ENCODE data around the gene INO80B.

The INO80B gene

DNA sequence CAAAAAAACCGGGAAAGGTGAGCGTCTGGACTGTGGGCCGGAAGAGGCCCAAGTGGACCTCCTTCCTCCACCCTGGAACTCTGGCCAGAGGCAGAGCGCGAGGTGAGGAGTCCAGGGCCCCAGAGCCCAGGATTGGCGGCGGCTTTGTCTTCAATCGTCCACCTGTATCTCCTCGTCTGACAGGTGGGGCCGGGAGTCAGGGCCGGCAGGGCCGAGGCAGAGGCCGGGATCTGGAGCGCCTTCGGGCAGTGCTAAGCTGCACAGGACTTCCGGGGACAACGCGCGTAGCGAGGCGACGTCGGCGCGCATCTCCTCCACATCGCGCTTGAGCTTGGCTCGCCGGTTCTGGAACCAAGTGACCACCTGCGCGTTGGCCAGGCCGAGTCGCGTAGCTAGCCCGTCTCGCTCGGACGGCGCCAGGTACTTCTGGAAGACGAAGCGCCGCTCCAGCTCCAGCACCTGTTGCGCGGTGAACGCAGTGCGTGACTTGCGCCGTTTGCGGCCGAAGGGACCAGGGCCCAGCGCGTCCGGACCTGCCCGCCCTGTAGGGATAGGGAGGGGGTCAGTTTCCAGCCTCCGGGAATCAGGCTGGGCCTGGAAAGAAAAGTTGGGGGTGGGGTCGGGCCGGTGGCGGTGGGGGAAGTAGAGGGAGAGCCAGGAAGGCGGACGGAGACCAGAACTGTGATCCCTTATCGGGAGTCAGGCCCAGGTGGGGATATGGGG is 43.1 kb downstream of the INO80B start:
- no peak overlapping the region for H2BK120ac ChIP-seq (ENCODE audit: insufficient read depth, low read length, poor library complexity)
- H3K4ac ChIP-seq (ENCODE audit: low read depth, low read length) = no peak overlapping the region
- H3K14ac ChIP-seq (ENCODE audit: low read length) = no peak overlapping the region
- H2BK12ac ChIP-seq (ENCODE audit: low read length) = no peak overlapping the region
- peaks cover 20 to 21% of the 10 kb centered on the region in 2 experiments for H3K4me1 ChIP-seq (ENCODE audit: control insufficient read depth in 1 of 2, insufficient read depth in 2 of 2, low read length in 2 of 2)
- H3K27me3 ChIP-seq (ENCODE audit: insufficient read depth, low read length) = peaks cover 57% of the 10 kb centered on the region
- peak overlapping the region; percentile 1 for H4K8ac ChIP-seq (ENCODE audit: low read depth, low read length)
- H3K9me3 ChIP-seq (ENCODE audit: insufficient read depth, low read depth, low read length) = peaks cover 2% of the 10 kb centered on the region
- no peak overlapping the region for H3K23ac ChIP-seq (ENCODE audit: low read length)
- H4K12ac ChIP-seq (ENCODE audit: low read depth, low read length) = no peak overlapping the region
- H3K4me3 ChIP-seq (ENCODE audit: low read depth, low read length) = peak overlapping the region; percentile 54
- peak; percentile 39 to 71 for DNase-seq
- H4K91ac ChIP-seq (ENCODE audit: low read depth, low read length) = no peak overlapping the region
- WGBS (ENCODE audit: extremely low coverage, insufficient coverage, insufficient read length) = no CpG with 5 or more reads among the region's 61 CpGs
- H2BK5ac ChIP-seq (ENCODE audit: low read depth, low read length, poor library complexity) = no peak overlapping the region
- peaks cover 4% of the 10 kb centered on the region for H3K79me2 ChIP-seq (ENCODE audit: control insufficient read depth, insufficient read depth, low read length, poor library complexity)
- no peak overlapping the region for H3K27ac ChIP-seq (ENCODE audit: low read depth, low read length)
- H3K9ac ChIP-seq (ENCODE audit: low read length) = no peak overlapping the region
- peaks cover 10% of the 10 kb centered on the region for H3K79me1 ChIP-seq (ENCODE audit: low read length)
- peak overlapping the region; percentile 63 for H3K4me2 ChIP-seq (ENCODE audit: low read length)
- peaks cover 2 to 8% of the 10 kb centered on the region in 2 experiments for H3K36me3 ChIP-seq (ENCODE audit: control insufficient read depth in 1 of 2, insufficient read depth in 2 of 2, low read length in 2 of 2)
- H3K18ac ChIP-seq (ENCODE audit: low read length) = no peak overlapping the region
- peak overlapping the region; percentile 27 for H2AFZ ChIP-seq (ENCODE audit: insufficient read depth, low read length, poor library complexity)
- H2AK5ac ChIP-seq (ENCODE audit: low read length) = no peak overlapping the region

DNA sequence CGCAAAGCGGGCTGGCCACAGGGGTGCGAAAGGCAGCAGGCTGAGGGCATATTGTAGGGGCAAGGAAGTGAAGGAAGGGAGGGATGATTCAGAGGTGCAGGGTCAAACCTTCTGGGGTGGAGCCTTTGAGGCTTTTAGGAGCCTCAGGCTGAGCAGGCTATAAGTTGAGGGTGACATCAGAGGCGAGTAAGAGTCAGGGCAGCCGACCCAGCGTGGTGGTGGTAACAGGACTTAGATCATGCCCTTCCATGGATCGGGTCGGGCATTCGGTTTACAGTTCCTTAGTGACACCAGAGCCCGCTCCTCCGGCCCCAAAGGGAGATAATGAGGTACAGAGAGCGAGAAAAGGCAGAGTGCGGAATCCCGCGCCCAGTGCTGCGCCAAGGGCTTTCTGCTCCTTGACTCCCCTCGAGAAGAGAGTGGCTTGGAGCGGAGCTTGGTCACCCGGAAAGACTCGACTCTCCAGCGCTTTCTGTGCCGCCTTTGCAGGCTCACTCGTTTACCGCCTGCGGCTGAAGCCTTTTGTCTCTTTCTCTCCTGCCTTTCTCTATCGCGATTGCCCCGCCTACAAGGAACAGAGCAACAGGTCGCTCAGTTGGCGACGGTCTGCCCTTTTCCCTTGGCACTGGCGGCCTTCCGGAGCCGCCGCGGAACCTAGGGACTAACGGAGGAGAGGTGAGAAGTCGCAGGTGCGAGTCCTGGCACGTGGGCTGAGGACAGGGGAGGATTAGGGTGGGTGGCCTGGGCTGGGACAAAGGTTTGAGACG is 43.8 kb downstream of the INO80B start:
- Histone ChIP-seq H3K4me1 (ENCODE audit: control insufficient read depth in 1 of 2, insufficient read depth in 2 of 2, low read length in 2 of 2) (peaks cover 25% of the 10 kb centered on the region in 2 experiments), H3K14ac (ENCODE audit: low read length) (no peak overlapping the region), H3K4me2 (ENCODE audit: low read length) (peak overlapping the region; percentile 63), H3K4ac (ENCODE audit: low read depth, low read length) (no peak overlapping the region), H3K79me1 (ENCODE audit: low read length) (peaks cover 18% of the 10 kb centered on the region), H2BK5ac (ENCODE audit: low read depth, low read length, poor library complexity) (no peak overlapping the region), H3K79me2 (ENCODE audit: control insufficient read depth, insufficient read depth, low read length, poor library complexity) (peaks cover 8% of the 10 kb centered on the region), H2AFZ (ENCODE audit: insufficient read depth, low read length, poor library complexity) (peak overlapping the region; percentile 27), H2BK120ac (ENCODE audit: insufficient read depth, low read length, poor library complexity) (no peak overlapping the region), H3K27ac (ENCODE audit: low read depth, low read length) (no peak overlapping the region), H2BK12ac (ENCODE audit: low read length) (no peak overlapping the region), H3K27me3 (ENCODE audit: insufficient read depth, low read length) (peaks cover 63% of the 10 kb centered on the region), H3K18ac (ENCODE audit: low read length) (no peak overlapping the region), H4K12ac (ENCODE audit: low read depth, low read length) (no peak overlapping the region), H3K23ac (ENCODE audit: low read length) (no peak overlapping the region), H2AK5ac (ENCODE audit: low read length) (no peak overlapping the region), H4K8ac (ENCODE audit: low read depth, low read length) (no peak overlapping the region), H4K91ac (ENCODE audit: low read depth, low read length) (no peak overlapping the region), H3K36me3 (ENCODE audit: control insufficient read depth in 1 of 2, insufficient read depth in 2 of 2, low read length in 2 of 2) (peaks cover 0 to under 1% of the 10 kb centered on the region in 2 experiments), H3K4me3 (ENCODE audit: low read depth, low read length) (peak overlapping the region; percentile 30), H3K9ac (ENCODE audit: low read length) (no peak overlapping the region), H3K9me3 (ENCODE audit: insufficient read depth, low read depth, low read length) (peaks cover 2% of the 10 kb centered on the region)
- DNase-seq = peak; percentile 23 to 33
- WGBS (ENCODE audit: extremely low coverage, insufficient coverage, insufficient read length) = no CpG with 5 or more reads among the region's 41 CpGs

DNA sequence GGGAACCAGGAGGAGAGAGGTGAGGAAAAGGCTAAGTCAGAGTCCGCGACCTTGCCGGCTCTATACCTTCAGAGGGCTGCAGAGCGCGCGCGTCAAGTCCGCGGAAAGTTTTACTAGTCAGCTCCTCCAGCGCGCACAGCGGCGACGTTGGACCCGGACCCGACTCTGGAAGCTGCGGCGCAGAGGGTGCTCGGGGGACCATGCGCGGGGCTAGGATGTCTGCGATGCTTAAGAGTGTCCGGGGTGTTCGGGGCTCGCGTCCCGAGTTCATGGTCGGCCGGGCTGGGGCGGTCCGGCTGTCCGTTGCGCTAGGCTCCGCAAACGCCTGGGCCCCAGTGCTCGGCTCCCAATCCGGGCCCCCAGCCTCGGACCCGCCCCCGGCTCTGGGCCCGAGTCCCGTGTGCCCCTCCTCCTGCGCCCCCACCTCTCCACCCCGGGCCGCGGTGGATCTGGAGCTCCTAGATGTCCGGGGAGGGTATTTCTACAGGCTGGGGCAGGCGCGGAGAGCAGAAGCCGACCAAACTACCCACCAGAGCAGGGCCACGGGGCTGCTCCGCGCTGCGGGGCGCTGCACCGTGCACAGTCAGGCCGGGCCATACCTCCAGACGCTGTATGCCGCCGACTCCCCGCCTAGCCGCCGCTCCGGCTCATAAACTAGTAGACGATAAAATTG is 44.5 kb downstream of the INO80B start, which contains the start of gene LBX2:
Gene LBX2 (minus strand): TSS at position 337 of the 673 bp plus-strand sequence. CDS start 66 bp downstream, at position 271.
- peak in 1 of 2 donors; percentile 17 for DNase-seq
- H3K4me1 ChIP-seq (ENCODE audit: control insufficient read depth in 1 of 2, insufficient read depth in 2 of 2, low read length in 2 of 2) = peaks cover 29% of the 10 kb centered on the region in 2 experiments
- H3K4me3 ChIP-seq (ENCODE audit: low read depth, low read length) = peak within 1 kb of the TSS; percentile 30
- no peak within 1 kb of the TSS for H3K18ac ChIP-seq (ENCODE audit: low read length)
- no peak within 1 kb of the TSS for H2BK5ac ChIP-seq (ENCODE audit: low read depth, low read length, poor library complexity)
- no peaks in the 10 kb centered on the region for H3K36me3 ChIP-seq (ENCODE audit: control insufficient read depth in 1 of 2, insufficient read depth in 2 of 2, low read length in 2 of 2)
- no peak within 1 kb of the TSS for H2BK120ac ChIP-seq (ENCODE audit: insufficient read depth, low read length, poor library complexity)
- WGBS (ENCODE audit: extremely low coverage, insufficient coverage, insufficient read length) = no CpG with 5 or more reads among the region's 65 CpGs
- peaks cover 67% of the 10 kb centered on the region for H3K27me3 ChIP-seq (ENCODE audit: insufficient read depth, low read length)
- H3K9ac ChIP-seq (ENCODE audit: low read length) = no peak within 1 kb of the TSS
- peaks cover 19% of the 10 kb centered on the region for H3K79me1 ChIP-seq (ENCODE audit: low read length)
- H3K4ac ChIP-seq (ENCODE audit: low read depth, low read length) = no peak within 1 kb of the TSS
- H4K8ac ChIP-seq (ENCODE audit: low read depth, low read length) = no peak within 1 kb of the TSS
- peak within 1 kb of the TSS; percentile 27 for H2AFZ ChIP-seq (ENCODE audit: insufficient read depth, low read length, poor library complexity)
- H2BK12ac ChIP-seq (ENCODE audit: low read length) = no peak within 1 kb of the TSS
- peak within 1 kb of the TSS; percentile 63 for H3K4me2 ChIP-seq (ENCODE audit: low read length)
- peaks cover 2% of the 10 kb centered on the region for H3K9me3 ChIP-seq (ENCODE audit: insufficient read depth, low read depth, low read length)
- no peak within 1 kb of the TSS for H3K23ac ChIP-seq (ENCODE audit: low read length)
- H3K27ac ChIP-seq (ENCODE audit: low read depth, low read length) = no peak within 1 kb of the TSS
- H4K91ac ChIP-seq (ENCODE audit: low read depth, low read length) = no peak within 1 kb of the TSS
- H4K12ac ChIP-seq (ENCODE audit: low read depth, low read length) = no peak within 1 kb of the TSS
- H3K79me2 ChIP-seq (ENCODE audit: control insufficient read depth, insufficient read depth, low read length, poor library complexity) = peaks cover 8% of the 10 kb centered on the region
- H2AK5ac ChIP-seq (ENCODE audit: low read length) = no peak within 1 kb of the TSS
- no peak within 1 kb of the TSS for H3K14ac ChIP-seq (ENCODE audit: low read length)

DNA sequence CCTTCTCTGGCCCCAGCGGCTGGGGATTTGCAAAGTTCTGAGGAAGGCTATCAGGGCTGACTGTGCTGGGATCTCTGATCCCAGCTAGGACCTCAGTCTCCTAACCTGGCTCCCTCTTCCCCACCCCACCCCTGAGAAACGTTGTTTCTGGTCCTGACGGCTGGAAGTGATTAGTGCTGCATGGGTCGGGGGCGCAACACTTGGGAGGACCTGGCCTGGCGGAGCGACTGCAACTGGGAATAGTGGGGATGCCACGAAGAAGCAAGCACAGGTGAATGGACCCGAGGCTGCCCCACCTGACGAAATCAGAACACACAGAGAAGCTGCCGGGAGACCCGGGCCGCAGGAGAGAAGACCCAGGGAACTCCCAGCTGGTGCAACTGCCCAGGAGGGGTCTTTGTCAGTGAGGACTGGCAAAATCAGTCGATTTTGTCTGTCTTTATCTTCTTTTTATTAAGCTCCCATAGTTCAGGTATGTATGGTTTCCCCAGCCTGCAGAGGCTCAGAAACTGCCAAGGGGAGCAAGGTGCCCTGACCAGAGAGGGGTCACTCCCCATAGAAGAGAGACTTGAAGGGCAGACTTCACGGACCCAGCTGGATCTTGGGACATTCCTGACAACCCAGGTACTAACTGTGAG is 45.2 kb downstream of the INO80B start:
- DNase-seq = no peak
- H2AK5ac ChIP-seq (ENCODE audit: low read length) = no peak overlapping the region
- peaks cover 29% of the 10 kb centered on the region in 2 experiments for H3K4me1 ChIP-seq (ENCODE audit: control insufficient read depth in 1 of 2, insufficient read depth in 2 of 2, low read length in 2 of 2)
- H3K18ac ChIP-seq (ENCODE audit: low read length) = no peak overlapping the region
- no peak overlapping the region for H2AFZ ChIP-seq (ENCODE audit: insufficient read depth, low read length, poor library complexity)
- no peak overlapping the region for H2BK5ac ChIP-seq (ENCODE audit: low read depth, low read length, poor library complexity)
- no peak overlapping the region for H3K9ac ChIP-seq (ENCODE audit: low read length)
- no peak overlapping the region for H3K4me3 ChIP-seq (ENCODE audit: low read depth, low read length)
- peaks cover 0 to under 1% of the 10 kb centered on the region in 2 experiments for H3K36me3 ChIP-seq (ENCODE audit: control insufficient read depth in 1 of 2, insufficient read depth in 2 of 2, low read length in 2 of 2)
- peaks cover 2% of the 10 kb centered on the region for H3K9me3 ChIP-seq (ENCODE audit: insufficient read depth, low read depth, low read length)
- H2BK120ac ChIP-seq (ENCODE audit: insufficient read depth, low read length, poor library complexity) = no peak overlapping the region
- peaks cover 67% of the 10 kb centered on the region for H3K27me3 ChIP-seq (ENCODE audit: insufficient read depth, low read length)
- H3K4ac ChIP-seq (ENCODE audit: low read depth, low read length) = no peak overlapping the region
- H2BK12ac ChIP-seq (ENCODE audit: low read length) = no peak overlapping the region
- peaks cover 19% of the 10 kb centered on the region for H3K79me1 ChIP-seq (ENCODE audit: low read length)
- H4K91ac ChIP-seq (ENCODE audit: low read depth, low read length) = no peak overlapping the region
- H3K79me2 ChIP-seq (ENCODE audit: control insufficient read depth, insufficient read depth, low read length, poor library complexity) = peaks cover 8% of the 10 kb centered on the region
- no peak overlapping the region for H4K8ac ChIP-seq (ENCODE audit: low read depth, low read length)
- no peak overlapping the region for H3K14ac ChIP-seq (ENCODE audit: low read length)
- H3K4me2 ChIP-seq (ENCODE audit: low read length) = no peak overlapping the region
- no CpG with 5 or more reads among the region's 15 CpGs for WGBS (ENCODE audit: extremely low coverage, insufficient coverage, insufficient read length)
- H4K12ac ChIP-seq (ENCODE audit: low read depth, low read length) = no peak overlapping the region
- H3K27ac ChIP-seq (ENCODE audit: low read depth, low read length) = no peak overlapping the region
- H3K23ac ChIP-seq (ENCODE audit: low read length) = no peak overlapping the region
